AML-193 (cell line): ENCODE data around the gene ETV7.
"Not testable (repeated sequence)": the region's sequence is repeated elsewhere in the genome, so short reads cannot be mapped to it uniquely, and the experiment has no call there.

Source experiments
- DNase-seq, 2 experiments: peaks; one replicate each; lab custom pipeline; 2025; lab: John Stamatoyannopoulos, UW

The ETV7 gene

GRCh38 chr6:36340618-36341454 lies 46.6 kb downstream of the ETV7 start:
- peak; percentile 53 for DNase-seq

- no peak for DNase-seq
Measured at GRCh38 chr6:36340306-36340617, 47.2 kb downstream of the ETV7 start.

- no peak for DNase-seq
Measured at GRCh38 chr6:36339146-36339545, 48.3 kb downstream of the ETV7 start.

GRCh38 chr6:36338223-36338622 lies 49.2 kb downstream of the ETV7 start:
- not testable (repeated sequence) for DNase-seq

GRCh38 chr6:36337814-36338213 lies 49.7 kb downstream of the ETV7 start:
- no peak for DNase-seq

GRCh38 chr6:36336779-36337241 lies 50.7 kb downstream of the ETV7 start, which contains the start of gene BNIP5:
Gene BNIP5 (minus strand): TSS chr6:36336888. CDS start chr6:36330690, 6,198 bp downstream.
- no peak for DNase-seq

- DNase-seq: no peak
Measured at GRCh38 chr6:36336208-36336710, 51.2 kb downstream of the ETV7 start.

- no peak for DNase-seq
Measured at GRCh38 chr6:36335465-36336207, 51.8 kb downstream of the ETV7 start.

GRCh38 chr6:36334832-36335459 lies 52.5 kb downstream of the ETV7 start:
- DNase-seq: no peak

- DNase-seq: no peak
Measured at GRCh38 chr6:36333931-36334725, 53.3 kb downstream of the ETV7 start.

GRCh38 chr6:36333171-36333895 lies 54.1 kb downstream of the ETV7 start:
- DNase-seq: no peak

GRCh38 chr6:36331381-36331780 lies 56.1 kb downstream of the ETV7 start:
- DNase-seq: no peak

GRCh38 chr6:36330366-36330765 lies 57.1 kb downstream of the ETV7 start:
- no peak for DNase-seq

GRCh38 chr6:36329798-36330291 lies 57.6 kb downstream of the ETV7 start:
- DNase-seq: no peak

- no peak for DNase-seq
Measured at GRCh38 chr6:36328600-36328999, 58.9 kb downstream of the ETV7 start.

- no peak for DNase-seq
Measured at GRCh38 chr6:36327919-36328236, 59.6 kb downstream of the ETV7 start.

GRCh38 chr6:36327226-36327918 lies 60.1 kb downstream of the ETV7 start:
- DNase-seq: no peak

GRCh38 chr6:36326356-36326995 lies 61.0 kb downstream of the ETV7 start:
- DNase-seq: no peak

- DNase-seq: no peak
Measured at GRCh38 chr6:36324715-36325114, 62.8 kb downstream of the ETV7 start.

- DNase-seq: no peak
Measured at GRCh38 chr6:36324191-36324590, 63.3 kb downstream of the ETV7 start.
